Cardiac septum (tissue), 1 donor: ENCODE measurements around the gene FLACC1. TPM values are rescaled to one million over a fixed set of nuclear protein-coding genes. Genes with fewer than 3 reads are reported as not detected.
"Not testable (repeated sequence)": the region's sequence is repeated elsewhere in the genome, so short reads cannot be mapped to it uniquely, and the experiment has no call there.

ENCODE experiments used
- DNase-seq: peaks from one replicate; pipeline ENCODE4 v3.0.0-alpha.2; 2020; ENCODE audit warnings: low spot score
- intact Hi-C: fragments of 100-400 bp; cut with DNase I; formaldehyde crosslinking; loops from one replicate; pipeline ENCODE4 v1.14.0; 2022
- total RNA-seq: library from RNA; stranded (reverse); fragmentation: NEBNext Ultra II Directional; extraction: Animal tissue kit (Norgen Biotek cat#: 25700); gene quantifications from one replicate; pipeline ENCODE4 v1.2.1, GENCODE V29; 2021
- donor health status: DM: no; HTN: no; CAD: no.

The FLACC1 gene
- total RNA-seq, 1 donor from 2014 or later = 12.0 TPM

DNA sequence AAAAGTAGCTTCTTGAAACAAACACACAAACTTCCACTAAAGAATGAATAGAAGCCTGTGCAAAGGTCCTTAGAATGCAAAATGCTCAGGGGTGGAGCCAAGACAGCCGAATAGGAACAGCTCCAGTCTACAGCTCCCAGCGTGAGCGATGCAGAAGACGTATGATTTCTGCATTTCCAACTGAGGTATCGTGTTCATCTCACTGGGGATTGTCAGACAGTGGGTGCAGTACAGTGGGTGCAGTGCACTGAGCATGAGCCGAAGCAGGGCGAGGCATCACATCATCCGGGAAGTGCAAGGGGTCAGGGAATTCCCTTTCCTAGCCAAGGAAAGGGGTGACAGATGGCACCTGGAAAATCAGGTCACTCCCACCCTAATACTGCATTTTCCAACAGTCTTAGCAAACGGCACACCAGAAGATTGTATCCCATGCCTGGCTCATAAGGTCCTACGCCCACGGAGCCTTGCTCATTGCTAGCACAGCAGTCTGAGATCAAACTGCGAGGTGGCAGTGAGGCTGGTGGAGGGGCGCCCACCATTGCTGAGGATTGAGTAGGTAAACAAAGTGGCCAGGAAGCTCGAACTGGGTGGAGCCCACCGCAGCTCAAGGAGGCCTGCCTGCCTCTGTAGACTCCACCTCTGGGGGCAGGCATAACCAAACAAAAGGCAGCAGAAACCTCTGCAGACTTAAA lies 66.5 kb downstream of the FLACC1 start:
- DNase-seq, intact Hi-C loops: not testable (repeated sequence)

DNA sequence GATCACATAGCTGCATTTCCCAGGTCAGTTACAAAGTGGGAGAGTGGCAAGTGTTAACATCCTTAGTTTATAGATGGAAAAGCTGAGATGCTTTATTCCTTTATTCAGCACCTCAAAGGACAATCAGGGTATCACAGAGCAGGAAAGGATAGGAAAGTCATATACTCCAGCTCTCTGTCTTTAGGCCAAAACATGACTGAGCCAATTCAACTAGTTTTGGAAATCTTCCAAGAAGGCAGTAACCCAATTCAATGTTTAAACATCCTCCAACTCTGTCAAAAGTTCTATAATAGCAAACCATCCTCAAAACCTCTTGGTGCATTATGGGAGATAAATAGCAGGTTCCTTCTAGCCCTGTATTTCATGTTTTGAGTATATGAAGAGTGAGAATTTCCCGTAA lies 71.6 kb downstream of the FLACC1 start:
- intact Hi-C loops = no loop called here

DNA sequence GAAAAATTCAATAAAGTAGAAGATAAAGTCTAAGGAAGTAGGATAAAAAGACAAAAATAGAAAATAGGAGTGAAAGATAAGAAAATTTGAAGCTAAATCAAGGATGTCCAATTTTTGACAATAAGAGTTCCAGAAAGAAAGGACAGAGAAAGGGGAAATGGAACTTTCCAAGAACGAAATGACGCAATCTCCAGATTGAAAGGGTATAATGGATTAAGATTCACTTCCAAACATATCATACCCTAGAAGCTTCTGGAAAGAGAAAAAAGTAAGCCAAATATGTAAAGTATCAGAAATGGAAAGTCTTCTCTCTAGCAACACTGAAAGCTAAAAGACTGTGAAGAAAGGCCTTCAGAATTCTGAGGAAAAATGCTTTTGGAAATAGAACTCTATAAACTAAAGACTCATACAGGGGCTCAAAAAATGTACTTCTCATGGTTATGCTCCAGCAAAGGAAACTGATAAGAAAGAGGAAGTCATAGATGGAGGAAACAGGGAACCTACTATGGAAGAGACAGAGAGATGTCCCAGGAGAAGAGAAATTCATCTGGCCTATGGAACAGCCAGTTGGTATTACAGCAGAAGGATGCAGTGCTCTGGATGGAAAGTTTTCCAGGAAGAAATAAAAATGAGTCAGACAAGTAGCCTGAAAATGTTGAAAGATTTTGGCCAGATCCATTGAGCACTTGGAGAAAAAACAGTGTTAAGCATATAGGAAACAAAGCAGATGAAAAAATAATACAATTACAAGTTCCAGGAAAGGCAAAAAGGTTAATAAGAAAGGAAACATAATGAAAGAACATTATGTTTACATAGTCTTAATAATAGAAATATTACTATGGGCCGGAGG lies 76.7 kb downstream of the FLACC1 start:
- DNase-seq = no peak
- intact Hi-C loops = no loop called here

More for the DNA sequence above, 71.6 kb downstream of the FLACC1 start:
- DNase-seq = no peak

DNA sequence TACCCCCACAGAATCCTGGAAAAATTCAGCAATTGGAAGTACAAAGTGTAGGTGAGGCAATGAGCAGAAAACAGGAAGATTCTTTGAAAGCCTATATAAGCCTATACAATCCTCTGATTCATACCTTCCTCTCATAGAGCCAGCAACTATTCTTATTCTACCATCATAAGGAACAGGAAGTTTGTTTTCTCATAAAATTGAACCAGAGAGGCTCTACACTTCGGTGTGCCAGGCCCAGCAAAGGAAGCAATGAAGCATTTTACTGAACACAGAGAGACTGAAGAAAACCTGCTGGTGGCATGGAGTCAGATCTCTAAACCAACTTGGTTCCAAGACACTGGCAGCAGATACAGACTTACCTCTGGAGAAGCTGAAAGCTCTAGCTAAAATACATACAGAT lies 78.1 kb downstream of the FLACC1 start:
- intact Hi-C loops = no loop called here
- no peak for DNase-seq

DNA sequence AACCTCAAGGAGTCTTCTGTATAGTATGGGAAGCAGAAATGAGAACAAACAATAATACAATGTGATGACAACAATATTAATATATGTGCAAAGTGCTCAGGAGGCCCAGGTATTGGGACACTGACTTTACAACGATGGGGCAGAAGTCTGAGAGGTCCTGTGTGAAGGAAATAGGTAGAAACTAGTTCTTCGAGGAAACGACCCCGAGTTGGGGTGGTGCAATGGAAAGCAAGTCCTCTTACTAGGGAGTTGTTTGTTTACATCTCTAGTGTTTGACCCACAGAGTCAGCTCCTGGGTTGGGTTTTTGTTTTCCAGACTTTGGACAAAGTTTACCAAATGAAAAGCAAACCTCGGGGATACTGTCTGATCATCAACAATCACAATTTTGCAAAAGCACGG lies 80.6 kb downstream of the FLACC1 start:
- intact Hi-C loops = no loop called here
- DNase-seq = no peak

DNA sequence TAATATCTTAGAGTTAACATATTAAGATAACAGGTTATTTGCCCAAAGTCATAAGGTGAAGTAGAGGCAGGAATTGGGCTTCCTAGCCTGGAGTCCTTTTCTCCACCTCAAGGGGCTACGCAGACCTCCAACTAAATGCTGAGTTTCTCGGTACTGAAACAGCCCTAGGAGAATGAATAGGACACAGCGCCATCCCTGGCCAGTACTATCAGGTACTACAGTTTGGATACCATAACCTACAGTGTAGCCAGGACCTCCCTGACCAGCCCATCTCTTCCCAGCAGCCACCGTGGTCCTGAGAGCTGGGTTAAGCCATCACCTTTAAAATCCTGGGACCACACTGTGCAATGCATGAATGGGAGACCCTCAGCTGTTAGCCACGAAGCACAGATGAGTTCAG lies 81.2 kb downstream of the FLACC1 start:
- intact Hi-C loops = no loop called here

DNA sequence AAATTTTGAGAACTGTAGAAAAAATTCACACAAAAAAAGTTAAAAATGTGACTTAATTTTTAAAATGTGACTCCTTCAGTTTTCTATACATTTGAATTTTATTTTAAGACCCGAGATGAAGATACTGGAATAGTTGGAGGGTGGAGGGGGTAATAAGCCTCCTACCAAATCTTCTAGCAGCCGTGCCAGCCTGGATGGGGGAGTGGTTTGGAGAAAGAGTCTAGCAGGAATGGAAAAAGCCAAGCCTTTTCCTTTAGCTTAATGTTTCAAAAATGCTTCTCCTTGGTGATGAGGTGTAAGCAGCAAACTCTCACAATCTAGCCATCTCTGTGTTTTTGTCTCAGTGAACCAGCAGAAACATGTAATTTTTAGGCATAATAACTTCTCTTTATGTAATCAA lies 82.1 kb downstream of the FLACC1 start:
- intact Hi-C loops = no loop called here
- no peak for DNase-seq

More for the DNA sequence above, 81.2 kb downstream of the FLACC1 start:
- DNase-seq = no peak

DNA sequence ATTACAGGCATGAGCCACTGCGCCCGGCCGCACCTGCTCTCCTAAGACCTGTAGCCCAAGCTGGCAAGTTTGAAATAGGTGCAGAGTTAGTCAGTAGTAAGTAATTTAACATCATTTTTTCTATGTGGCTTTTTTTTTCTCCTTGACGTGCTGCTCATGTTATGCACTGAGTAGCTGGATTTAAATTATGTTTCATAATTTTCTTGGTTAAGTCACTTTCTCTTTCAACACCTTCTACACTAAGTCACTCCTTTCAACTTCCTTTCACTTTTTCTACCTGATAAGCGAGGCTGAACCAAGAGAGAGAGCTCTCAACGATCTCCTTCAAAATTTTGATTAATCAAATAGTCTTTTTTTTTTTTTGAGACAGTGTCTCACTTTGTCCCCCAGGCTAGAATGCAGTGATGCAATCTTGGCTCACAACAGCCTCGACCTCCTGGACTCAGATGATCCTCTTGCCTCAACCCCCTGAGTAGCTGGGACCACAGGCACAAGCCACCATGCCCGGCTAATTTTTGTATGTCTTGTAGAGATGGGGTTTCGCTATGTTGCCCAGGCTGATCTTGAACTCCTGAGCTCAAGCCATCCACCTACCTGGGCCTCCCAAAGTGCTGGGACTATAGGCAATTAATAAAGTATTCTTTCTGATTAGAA lies 83.7 kb downstream of the FLACC1 start:
- DNase-seq = no peak
- intact Hi-C loops = no loop called here

DNA sequence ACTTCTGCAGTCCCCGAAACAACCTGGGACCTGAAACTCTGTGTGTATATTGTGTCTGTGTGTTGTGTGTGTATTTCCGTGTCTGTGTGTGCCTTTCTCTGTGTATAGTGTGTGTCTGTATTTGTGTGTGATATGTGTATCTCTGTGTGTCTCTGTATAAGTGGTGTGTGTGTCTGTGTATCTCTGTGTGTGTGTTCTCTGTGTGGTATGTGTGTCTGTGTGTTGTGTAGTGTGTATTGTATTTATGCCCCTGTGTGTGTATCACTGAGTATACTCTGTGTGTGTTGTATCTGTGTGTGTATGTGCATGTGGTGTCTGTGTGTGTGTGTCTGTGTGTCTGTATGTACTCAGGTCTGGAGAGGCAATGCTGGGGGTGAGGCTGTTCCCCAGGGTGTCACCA lies 85.2 kb downstream of the FLACC1 start:
- intact Hi-C loops = no loop called here
- no peak for DNase-seq

DNA sequence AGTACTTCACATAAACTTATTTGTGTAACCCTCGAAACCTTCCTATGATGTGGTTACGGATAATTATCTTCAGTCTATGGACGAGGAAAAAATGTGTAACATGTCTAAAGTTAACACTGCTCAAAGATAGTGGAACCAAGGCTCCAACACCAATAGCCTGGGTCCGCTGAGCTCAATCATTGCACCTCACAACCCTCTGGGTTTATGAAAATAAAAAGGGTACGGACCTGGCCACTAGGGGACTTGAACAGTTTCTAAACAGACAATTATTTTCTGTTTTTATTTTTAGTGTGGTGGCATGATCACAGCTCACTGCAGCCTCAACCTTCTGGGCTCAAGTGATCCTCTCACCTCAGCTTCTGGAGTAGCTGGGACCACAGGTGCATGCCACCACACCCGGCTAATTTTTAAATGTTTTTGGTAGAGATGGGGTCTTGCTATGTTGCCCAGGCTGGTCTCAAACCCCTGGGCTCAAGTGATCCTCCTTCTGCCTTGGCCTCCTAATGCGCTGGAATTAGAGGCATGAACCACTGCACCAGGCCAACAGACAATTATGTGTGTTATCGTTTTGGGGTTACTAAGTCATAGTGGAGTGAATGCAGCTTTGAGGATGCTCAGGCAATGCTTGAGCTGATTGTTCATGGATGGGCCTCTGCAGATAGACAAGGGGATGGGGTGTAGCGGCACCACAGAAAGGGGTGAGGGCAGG lies 86.7 kb downstream of the FLACC1 start:
- intact Hi-C loops = no loop called here

DNA sequence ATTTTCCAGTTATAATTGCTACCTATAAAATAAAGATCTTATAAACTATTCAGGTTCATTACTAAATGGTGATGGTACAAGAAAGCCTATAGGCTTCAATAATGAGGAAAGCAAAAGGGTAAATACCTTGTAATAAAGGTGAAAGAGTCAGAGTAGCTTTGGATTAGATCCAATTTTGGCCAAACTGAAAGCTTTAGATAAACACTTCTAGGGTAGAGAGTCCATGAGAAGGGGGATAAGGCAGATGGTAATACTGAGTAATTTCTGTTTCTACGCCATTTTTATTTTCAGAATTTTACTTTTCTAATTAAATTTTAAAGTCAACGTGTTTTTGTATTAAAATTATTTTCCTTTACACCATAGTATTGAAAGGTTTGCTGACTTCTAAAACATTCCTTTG lies 87.4 kb downstream of the FLACC1 start:
- DNase-seq = no peak
- intact Hi-C loops = loop anchor here (10.0 kb wide), 1 partner anchor 185 kb away; the partner anchor contains the start of genes STRADB and TRAK2

More for the DNA sequence above, 86.7 kb downstream of the FLACC1 start:
- no peak for DNase-seq

DNA sequence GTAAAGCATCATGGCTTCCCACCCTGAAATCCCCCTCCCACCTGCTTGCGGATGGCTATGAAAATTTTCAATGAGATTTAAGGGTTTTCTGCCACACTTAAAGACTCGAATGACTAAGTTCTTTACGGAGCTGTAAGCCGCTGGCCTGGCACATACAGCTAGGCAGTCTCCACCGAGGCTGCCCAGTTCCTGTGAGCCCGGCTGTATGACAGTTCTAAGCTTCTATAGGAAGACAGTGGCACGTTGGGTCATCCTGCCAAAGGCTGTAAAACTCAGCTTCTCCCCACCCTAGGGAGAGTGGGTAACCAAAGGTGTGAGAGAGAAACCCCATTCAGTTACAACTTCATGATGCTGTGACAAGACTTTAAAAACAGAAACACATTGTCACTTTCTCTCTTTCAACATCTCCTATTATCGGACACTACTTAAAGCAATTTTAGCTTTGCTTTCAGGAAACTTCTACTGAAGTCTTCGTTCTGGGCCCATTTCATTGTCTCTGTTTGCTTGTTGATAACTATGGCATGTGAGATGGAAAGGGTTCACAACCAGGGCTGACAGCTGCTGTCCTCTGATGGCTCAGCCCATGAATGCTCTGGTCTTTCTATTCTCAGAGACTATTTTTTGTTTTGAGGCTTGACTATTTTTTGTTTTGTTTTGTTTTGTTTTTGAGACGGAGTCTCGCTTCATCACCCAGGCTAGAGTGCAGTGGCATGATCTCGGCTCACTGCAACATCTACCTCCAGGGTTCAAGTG lies 89.7 kb downstream of the FLACC1 start:
- DNase-seq = no peak
- intact Hi-C loops = loop anchor here (10.0 kb wide), 1 partner anchor 187 kb away; the partner anchor contains the start of genes STRADB and TRAK2

DNA sequence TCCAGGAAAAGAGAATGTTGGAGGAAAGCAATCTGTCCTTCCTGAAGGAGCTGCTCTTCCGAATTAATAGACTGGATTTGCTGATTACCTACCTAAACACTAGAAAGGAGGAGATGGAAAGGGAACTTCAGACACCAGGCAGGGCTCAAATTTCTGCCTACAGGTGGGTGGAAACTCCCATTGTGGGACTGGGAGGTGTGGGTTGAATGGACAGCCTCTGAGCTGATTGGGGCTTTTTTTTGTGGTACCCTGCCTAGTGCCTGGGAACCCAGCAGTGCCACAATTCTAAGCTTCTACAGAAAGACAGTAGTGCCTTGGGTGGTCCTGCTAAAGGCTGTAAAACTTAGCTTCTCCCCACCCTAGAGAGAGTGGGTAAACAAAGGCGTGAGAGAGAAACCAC lies 90.5 kb downstream of the FLACC1 start:
- no peak for DNase-seq
- intact Hi-C loops = loop anchor here (10.0 kb wide), 1 partner anchor 188 kb away; the partner anchor contains the start of genes STRADB and TRAK2

DNA sequence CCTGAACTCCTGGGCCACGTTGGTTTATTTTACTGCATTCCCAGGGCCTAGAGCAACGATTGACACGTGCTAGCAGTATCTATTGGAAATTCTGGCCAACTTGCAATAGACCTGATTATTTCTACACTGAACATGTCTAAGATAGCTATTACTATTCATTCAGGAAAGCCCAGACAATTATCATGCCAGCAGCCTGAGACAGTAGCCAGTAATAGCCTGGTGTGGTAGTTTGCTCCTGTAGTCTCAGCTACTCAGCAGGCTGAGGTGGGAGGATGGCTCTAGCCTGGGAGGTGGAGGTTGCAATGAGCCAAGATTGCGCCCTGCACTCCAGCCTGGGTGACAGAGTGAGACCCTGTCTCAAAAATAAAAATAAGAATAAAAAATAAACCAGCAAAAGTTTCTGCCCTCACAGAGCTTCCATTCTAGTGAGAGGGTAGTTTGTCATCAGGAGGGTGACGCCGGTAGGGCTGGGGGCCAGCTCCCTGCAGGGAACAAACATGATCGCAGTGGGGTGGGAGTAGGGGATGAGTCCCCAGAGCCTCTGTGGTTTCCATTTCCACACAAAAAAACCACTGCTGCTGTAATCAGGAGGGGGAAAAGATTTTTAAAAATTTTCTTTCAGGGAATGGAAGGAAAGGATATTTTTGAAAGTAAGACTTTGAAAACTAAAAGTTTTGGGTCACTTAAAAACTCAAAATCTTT lies 92.5 kb downstream of the FLACC1 start:
- no peak for DNase-seq
- intact Hi-C loops = loop anchor here (10.0 kb wide), 1 partner anchor 190 kb away; the partner anchor contains the start of genes STRADB and TRAK2

DNA sequence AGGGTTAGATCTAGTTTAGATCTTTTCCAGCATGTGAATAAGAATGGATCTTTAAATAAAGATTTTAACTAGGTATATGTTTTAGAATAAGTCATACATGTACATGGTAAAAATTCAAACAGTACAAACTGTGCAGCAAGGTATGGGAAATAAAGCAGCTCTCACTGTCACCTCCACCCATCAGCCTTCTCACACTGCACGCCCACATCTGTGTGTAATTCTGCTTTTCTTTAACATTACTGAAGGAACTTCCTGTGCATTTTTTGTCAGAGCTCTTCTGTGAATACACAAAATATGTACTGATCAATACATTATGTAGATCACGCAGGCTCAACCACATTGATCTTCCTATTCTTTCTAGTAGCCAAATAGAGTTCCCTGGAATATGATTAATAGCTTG lies 93.4 kb downstream of the FLACC1 start:
- DNase-seq = no peak

DNA sequence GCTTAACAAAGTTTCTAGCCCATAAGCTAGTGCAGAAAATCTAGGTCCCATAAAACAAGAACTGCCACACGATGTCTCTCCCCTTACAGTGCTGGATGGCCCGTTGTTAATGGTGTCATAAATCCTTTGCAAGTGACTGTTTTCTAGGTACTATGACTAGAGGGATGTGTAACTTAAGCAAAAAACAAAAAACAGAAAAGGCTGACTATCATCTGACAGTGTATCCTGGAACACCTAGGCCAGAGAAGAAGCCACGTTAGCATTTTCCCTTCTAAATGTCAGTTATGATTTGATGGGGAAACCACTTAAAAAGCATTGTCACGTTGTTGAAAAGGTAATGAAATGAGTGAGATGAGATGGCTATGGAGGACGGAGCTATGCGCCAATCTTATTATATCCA lies 94.4 kb downstream of the FLACC1 start:
- no peak for DNase-seq
- intact Hi-C loops = loop anchor here (10.0 kb wide), 1 partner anchor 192 kb away; the partner anchor contains the start of genes STRADB and TRAK2

More for the DNA sequence above, 93.4 kb downstream of the FLACC1 start:
- intact Hi-C loops = loop anchor here (10.0 kb wide), 1 partner anchor 191 kb away; the partner anchor contains the start of genes STRADB and TRAK2

DNA sequence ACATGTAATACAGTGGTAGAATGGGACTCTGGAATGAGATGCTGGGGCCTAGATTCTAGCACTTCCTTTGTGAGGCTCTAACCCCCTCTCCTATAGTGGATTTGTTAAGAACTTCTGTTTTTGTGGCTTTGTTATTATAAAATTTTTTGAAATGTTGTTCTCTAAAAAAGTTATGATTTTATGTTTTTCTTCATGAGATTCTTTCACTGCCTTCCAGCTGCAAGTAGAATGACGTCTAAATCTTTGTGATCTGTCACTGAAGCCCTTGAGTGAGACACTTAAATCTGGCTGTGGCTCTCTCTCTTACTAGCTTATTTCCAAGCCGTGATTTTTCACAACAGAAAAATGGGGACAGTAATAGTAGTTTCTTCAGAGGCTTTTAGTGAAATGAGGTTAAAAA lies 95.2 kb downstream of the FLACC1 start:
- intact Hi-C loops = loop anchor here (10.0 kb wide), 1 partner anchor 193 kb away; the partner anchor contains the start of genes STRADB and TRAK2

DNA sequence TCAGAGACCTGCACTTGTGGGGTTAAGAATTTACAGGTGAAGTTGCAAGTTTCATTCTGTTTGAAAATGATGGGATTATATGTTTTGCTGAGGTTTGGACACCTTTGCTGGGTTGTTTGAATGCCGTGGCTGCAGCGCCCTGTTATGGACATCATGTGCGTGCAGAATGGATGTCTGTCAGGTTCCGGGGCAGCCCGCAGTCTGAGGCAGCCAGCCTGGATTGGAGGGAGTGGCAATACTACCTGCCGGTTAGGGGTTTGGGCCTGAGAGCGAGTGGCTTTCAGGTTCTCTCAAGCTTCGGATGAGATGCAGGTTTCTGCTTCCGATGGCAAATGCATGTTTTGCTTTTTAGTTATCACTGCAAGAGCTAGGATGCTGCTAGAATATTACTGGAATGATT lies 95.7 kb downstream of the FLACC1 start:
- no peak for DNase-seq
- intact Hi-C loops = loop anchor here (10.0 kb wide), 1 partner anchor 193 kb away; the partner anchor contains the start of genes STRADB and TRAK2

More for the DNA sequence above, 95.2 kb downstream of the FLACC1 start:
- DNase-seq = no peak
